NT2/D1 (cell line): ENCODE data around the gene SIM2.

Source experiments
- DNase-seq: peaks from one replicate; pipeline ENCODE4 v3.0.0-alpha.2; 2011; ENCODE audit warnings: low read depth, low spot score
- H3K27me3 ChIP-seq: 2 replicates; pipeline ENCODE4 v1.6.0; 2011; ENCODE audit warnings: mild to moderate bottlenecking; ENCODE audit not compliant: insufficient read length, insufficient read depth
- H3K36me3 ChIP-seq: 2 replicates; pipeline ENCODE4 v1.6.1; 2011; ENCODE audit warnings: mild to moderate bottlenecking, low read length, mixed read lengths; ENCODE audit not compliant: insufficient read depth, insufficient read length
- H3K4me1 ChIP-seq: 2 replicates; pipeline ENCODE4 v1.5.1; 2011; ENCODE audit not compliant: insufficient read depth, insufficient read length
- H3K4me3 ChIP-seq: 2 replicates; pipeline ENCODE4 v1.5.1; 2011; ENCODE audit warnings: low read depth; ENCODE audit not compliant: insufficient read length
- H3K9ac ChIP-seq: 2 replicates; pipeline ENCODE4 v1.6.0; 2011; ENCODE audit warnings: low read depth; ENCODE audit not compliant: insufficient read length
- H3K9me3 ChIP-seq: 2 replicates; pipeline ENCODE4 v1.5.1; 2011; ENCODE audit warnings: mild to moderate bottlenecking, low read length; ENCODE audit not compliant: insufficient read depth
- SUZ12 ChIP-seq: IDR thresholded peaks from 2 replicates; pipeline ENCODE4 v1.6.1; 2011; ENCODE audit not compliant: insufficient read length, insufficient read depth; ENCODE audit errors: extremely low read depth
- YY1 ChIP-seq: IDR thresholded peaks from 2 replicates; pipeline ENCODE4 v1.6.1; 2011; ENCODE audit not compliant: insufficient read length, insufficient read depth
- ZNF274 ChIP-seq: IDR thresholded peaks from 2 replicates; pipeline ENCODE4 v1.6.1; 2011; ENCODE audit warnings: mild to moderate bottlenecking, low read depth, low read length

SIM2 gene

GRCh38 chr21:36734367-36735200 lies 35.7 kb downstream of the SIM2 start:
- TF ChIP-seq ZNF274 (no peak), SUZ12 (no peak), YY1 (no peak)
- H3K4me3 ChIP-seq: no peak overlapping the region
- no peaks in the 10 kb centered on the region for H3K9me3 ChIP-seq
- DNase-seq: no peak
- H3K36me3 ChIP-seq: no peaks in the 10 kb centered on the region
- H3K4me1 ChIP-seq: peaks cover 17% of the 10 kb centered on the region
- H3K27me3 ChIP-seq: peaks cover 11% of the 10 kb centered on the region
- H3K9ac ChIP-seq: no peak overlapping the region

DNA sequence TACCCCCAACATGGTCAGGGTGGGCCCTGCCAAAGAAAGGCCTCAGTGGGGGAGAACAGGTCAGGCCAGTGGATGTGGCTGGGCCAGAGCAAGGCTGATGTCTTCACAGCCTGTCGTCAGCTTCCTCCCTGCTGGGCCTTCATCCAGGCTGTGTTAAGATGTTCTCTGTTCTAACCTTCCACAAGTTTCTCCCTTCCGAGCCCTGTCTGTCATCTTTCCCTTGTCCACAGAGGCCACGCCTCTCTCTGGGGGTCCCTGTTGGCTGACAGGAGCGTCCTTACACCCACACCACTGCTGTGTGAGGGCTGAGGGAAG lies 36.2 kb downstream of the SIM2 start:
- H3K9me3 ChIP-seq: no peaks in the 10 kb centered on the region
- no peak overlapping the region for H3K4me3 ChIP-seq
- no peak for DNase-seq
- no peaks in the 10 kb centered on the region for H3K36me3 ChIP-seq
- no peak overlapping the region for H3K9ac ChIP-seq
- TF ChIP-seq ZNF274 (no peak), YY1 (no peak), SUZ12 (no peak)
- peaks cover 17% of the 10 kb centered on the region for H3K4me1 ChIP-seq
- peaks cover 7% of the 10 kb centered on the region for H3K27me3 ChIP-seq

- Histone ChIP-seq H3K36me3 (no peaks in the 10 kb centered on the region), H3K9me3 (no peaks in the 10 kb centered on the region), H3K27me3 (peaks cover 3% of the 10 kb centered on the region), H3K4me3 (no peak overlapping the region), H3K4me1 (peaks cover 17% of the 10 kb centered on the region), H3K9ac (no peak overlapping the region)
- TF ChIP-seq YY1 (no peak), ZNF274 (no peak), SUZ12 (no peak)
- DNase-seq: no peak
These were observed 36.9 kb downstream of the SIM2 start for GRCh38 chr21:36735724-36736320.

GRCh38 chr21:36738489-36739126 lies 39.7 kb downstream of the SIM2 start:
- no peak for DNase-seq
- Histone ChIP-seq H3K27me3 (peaks cover 7% of the 10 kb centered on the region), H3K4me3 (no peak overlapping the region), H3K9me3 (no peaks in the 10 kb centered on the region), H3K4me1 (peaks cover 17% of the 10 kb centered on the region), H3K9ac (no peak overlapping the region), H3K36me3 (no peaks in the 10 kb centered on the region)
- TF ChIP-seq ZNF274 (no peak), SUZ12 (no peak), YY1 (no peak)

GRCh38 chr21:36741506-36741905 lies 42.6 kb downstream of the SIM2 start:
- Histone ChIP-seq H3K4me3 (no peak overlapping the region), H3K9ac (no peak overlapping the region), H3K9me3 (no peaks in the 10 kb centered on the region), H3K27me3 (peaks cover 29% of the 10 kb centered on the region), H3K36me3 (no peaks in the 10 kb centered on the region), H3K4me1 (peaks cover 4% of the 10 kb centered on the region)
- TF ChIP-seq SUZ12 (no peak), YY1 (no peak), ZNF274 (no peak)
- no peak for DNase-seq

DNA sequence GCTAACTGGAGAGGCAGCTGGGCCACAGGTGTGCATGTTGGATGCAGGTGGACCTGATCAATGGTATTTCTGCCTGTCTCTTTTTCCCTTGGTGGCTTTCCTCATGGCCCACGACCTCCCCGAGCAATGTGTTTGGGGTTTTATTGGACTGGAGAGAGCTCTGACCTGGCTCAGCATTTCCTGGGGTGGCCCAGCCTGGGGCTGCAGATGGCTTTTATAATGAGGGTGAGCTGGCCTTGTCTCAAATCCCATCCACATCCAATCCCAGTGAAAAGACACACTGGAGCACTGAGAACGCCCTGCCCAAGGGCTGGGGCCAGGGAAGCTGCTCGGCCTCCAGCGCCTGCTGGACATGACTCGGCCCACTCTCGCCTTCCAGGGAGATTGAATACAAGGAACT lies 44.1 kb downstream of the SIM2 start:
- TF ChIP-seq YY1 (no peak), SUZ12 (no peak), ZNF274 (no peak)
- no peak overlapping the region for H3K9ac ChIP-seq
- H3K27me3 ChIP-seq: peaks cover 39% of the 10 kb centered on the region
- no peak for DNase-seq
- peaks cover 4% of the 10 kb centered on the region for H3K4me1 ChIP-seq
- H3K4me3 ChIP-seq: no peak overlapping the region
- H3K9me3 ChIP-seq: no peaks in the 10 kb centered on the region
- H3K36me3 ChIP-seq: no peaks in the 10 kb centered on the region

GRCh38 chr21:36743446-36743845 lies 44.5 kb downstream of the SIM2 start:
- Histone ChIP-seq H3K9ac (no peak overlapping the region), H3K9me3 (no peaks in the 10 kb centered on the region), H3K36me3 (no peaks in the 10 kb centered on the region), H3K4me3 (no peak overlapping the region), H3K4me1 (peaks cover 4% of the 10 kb centered on the region), H3K27me3 (peaks cover 44% of the 10 kb centered on the region)
- DNase-seq: no peak
- TF ChIP-seq ZNF274: no peak
- no peak for TF ChIP-seq SUZ12
- TF ChIP-seq YY1: no peak
